GM21515 (cell line): Measurements from ENCODE around the gene POU2F2.

Experiments used
- ATAC-seq: cut with Tn5 transposase; IDR thresholded peaks from one replicate; pipeline ENCODE4 v1.9.1; 2021; ENCODE audit not compliant: unreplicated experiment

Gene POU2F2

GRCh38 chr19:42155796-42156195 is 23.6 kb upstream of the POU2F2 start:
- no peak for ATAC-seq

DNA sequence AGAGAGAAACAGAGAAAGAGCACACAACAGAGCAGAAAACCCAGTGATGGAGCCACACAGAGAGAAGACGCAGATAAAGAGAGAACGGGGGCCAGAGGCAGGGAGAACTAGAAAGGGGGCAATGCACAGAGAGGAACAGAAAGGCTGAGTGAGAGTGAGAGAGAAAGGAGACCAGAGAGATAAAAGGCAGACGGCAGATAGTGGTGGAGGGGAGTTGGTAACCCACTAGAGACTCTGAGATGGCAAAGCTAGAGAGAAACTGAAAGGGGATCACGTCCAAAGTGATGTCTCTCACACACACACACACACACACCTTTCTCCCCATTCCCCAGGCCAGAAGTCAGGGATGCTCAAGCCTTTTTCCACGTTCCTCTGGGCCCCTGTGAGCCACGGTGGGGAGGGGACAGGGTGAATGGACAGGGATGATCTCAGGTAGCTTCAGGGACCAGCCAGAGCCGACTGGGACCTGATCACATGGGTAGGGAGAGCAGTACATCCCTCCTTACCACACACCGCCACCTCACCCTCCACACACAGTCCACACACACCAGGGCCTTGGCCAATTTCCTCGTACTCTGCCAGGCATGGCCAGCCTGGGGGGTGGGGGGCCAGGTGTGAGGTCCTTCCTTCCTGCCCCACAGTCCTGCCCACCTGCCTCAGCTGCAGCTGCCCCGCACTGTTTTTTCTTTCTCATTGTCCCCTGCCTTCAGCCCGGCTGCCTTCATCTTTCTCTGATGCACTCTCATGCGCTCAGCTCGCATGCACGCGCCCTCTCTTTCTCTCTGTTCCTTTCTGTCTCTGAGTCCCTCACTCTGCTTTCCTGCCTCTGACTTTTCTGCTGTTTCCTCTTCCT is 22.5 kb upstream of the POU2F2 start:
- no peak for ATAC-seq

- ATAC-seq = no peak
Observed at GRCh38 chr19:42153672-42154433, 21.6 kb upstream of the POU2F2 start.

GRCh38 chr19:42152910-42153671 is 20.8 kb upstream of the POU2F2 start:
- no peak for ATAC-seq

DNA sequence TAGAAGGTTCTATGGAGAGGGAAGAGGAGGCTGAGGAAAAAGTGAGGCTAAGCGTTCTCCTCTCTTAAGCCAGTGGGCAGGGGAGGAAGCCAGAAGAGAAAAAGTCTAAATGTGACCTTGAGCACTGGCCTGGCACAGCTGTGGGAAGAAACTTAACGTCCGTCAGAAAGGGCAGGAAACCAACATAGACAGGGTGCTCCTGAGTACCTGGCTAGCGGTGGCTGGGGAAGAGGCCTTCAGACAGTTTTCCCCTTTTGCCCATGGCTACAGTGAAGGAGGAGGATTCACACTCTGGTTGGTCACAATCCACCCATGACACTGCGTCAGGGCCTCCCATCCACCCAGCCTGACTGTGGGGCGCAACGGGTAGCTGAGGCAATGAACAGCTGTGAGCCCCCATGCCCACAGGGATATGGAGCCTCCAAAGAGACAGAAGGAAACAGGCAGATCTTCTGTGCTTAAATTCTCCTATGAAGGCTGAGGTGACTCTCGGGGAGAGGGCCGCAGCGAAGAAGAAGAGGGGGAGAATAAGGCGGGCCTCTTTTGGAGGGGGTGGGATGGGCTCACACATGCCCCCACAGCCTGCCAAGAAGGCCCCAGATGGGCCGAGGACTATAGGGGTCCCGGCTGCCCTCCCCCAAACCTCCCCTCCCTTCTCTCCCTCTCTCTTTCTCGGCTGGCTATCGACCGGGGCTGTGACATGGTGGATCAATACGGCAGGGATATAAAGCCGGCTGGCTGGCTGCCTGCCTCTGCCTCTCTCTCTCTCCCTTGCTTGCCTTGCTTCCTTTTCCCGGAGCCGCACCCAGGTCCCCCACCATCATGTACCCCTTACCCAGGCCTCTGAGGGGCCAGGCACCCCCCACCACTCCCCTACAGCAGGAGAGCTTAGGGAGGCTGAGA is 19.8 kb upstream of the POU2F2 start:
- ATAC-seq = no peak

- no peak for ATAC-seq
Observed at GRCh38 chr19:42150911-42151361, 18.7 kb upstream of the POU2F2 start.

GRCh38 chr19:42150364-42150763 is 18.1 kb upstream of the POU2F2 start:
- ATAC-seq = no peak

GRCh38 chr19:42149447-42150202 is 17.4 kb upstream of the POU2F2 start:
- ATAC-seq = no peak

GRCh38 chr19:42148266-42148665 is 16.0 kb upstream of the POU2F2 start:
- no peak for ATAC-seq

GRCh38 chr19:42143341-42144234 is 11.3 kb upstream of the POU2F2 start:
- ATAC-seq = no peak

GRCh38 chr19:42140125-42140754 is 8.0 kb upstream of the POU2F2 start:
- no peak for ATAC-seq

DNA sequence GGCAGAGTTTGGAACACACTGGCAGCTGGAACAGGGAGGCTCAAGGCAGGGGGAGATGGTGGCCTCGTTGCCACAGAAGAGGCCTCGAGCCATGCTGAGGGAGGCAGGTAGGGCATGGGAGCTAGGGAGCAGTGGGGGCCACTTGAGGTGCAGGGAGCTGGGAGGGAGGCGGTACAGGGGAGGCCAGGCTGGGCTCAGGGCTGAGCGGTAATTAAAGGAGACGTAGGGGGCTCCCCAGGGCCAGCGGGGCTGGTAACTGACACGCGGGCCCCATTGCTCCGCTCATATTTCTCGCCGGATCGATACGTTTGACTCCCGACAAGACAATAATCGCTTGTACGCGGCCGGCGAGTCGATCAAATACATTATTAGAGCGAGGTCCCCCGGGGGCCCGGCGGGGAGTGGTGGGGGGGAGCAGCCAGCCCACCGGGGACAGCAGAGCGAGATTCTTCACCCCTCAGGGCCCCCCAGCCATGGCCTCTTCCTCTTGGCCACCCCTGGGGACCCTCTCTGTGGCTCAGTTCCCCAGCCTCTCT is 2.4 kb upstream of the POU2F2 start:
- no peak for ATAC-seq

GRCh38 chr19:42132851-42133528 is 744 bp upstream of the POU2F2 start:
- peak; percentile 44 for ATAC-seq

- ATAC-seq = no peak
Observed at GRCh38 chr19:42131149-42132029, 857 bp downstream of the POU2F2 start.

DNA sequence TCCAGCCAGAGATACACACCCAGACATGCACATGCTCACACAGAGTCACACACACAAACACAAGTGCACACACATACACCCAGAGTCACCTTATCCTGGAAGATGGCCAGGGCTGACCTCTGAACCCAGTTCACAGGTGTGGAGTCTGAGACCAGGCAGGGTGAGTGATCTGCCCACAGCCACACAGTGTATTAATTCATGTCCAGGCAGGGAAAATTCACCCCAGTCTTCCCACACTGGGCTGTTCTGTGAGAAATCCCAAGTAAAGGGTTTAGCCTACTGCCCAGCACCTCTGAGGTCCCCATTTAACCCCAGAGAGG is 2.0 kb downstream of the POU2F2 start:
- no peak for ATAC-seq

GRCh38 chr19:42129399-42130253 is 2.6 kb downstream of the POU2F2 start:
- peak; percentile 37 for ATAC-seq
